GM19463 (cell line): ENCODE measurements around the gene MAP3K4.

Experiments used
- ATAC-seq: cut with Tn5 transposase; IDR thresholded peaks from one replicate; pipeline ENCODE4 v1.9.1; 2021; ENCODE audit warnings: mild to moderate bottlenecking, moderate library complexity; ENCODE audit not compliant: unreplicated experiment

MAP3K4 gene

DNA sequence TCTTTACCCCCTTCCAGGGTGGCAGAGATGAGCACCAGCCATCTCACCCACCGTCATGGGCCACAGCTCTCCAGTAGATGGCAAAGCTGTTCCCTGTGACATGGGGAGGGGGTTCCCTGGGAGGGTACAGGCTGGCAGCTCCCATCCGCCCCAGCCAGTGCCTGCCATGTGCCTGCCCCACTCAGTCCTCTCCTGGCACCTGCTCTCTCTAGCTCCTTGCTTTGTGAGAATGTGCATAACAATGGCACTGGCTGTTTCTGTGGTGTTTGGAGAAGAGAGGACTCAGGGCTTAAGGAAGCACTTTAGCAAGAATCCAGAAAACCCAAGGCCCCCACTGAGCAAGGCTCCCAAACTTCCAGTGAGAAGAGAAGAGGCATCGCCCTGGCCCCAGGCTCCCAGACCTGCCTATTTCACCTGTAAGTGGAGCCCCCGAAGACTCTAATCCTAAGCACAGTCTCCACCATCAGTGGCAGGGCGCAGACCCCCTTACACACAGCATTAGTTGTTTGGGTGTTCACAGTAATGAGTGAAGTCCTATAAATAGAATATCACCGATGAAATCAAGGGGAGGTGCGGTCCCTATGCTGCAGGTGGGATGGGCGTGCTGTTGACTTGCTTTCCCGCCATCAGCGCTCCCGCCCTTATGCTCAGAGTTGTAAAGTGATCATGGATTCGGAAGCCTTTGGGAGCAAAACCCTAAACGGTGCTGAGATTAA lies 172.1 kb downstream of the MAP3K4 start:
- no peak for ATAC-seq

DNA sequence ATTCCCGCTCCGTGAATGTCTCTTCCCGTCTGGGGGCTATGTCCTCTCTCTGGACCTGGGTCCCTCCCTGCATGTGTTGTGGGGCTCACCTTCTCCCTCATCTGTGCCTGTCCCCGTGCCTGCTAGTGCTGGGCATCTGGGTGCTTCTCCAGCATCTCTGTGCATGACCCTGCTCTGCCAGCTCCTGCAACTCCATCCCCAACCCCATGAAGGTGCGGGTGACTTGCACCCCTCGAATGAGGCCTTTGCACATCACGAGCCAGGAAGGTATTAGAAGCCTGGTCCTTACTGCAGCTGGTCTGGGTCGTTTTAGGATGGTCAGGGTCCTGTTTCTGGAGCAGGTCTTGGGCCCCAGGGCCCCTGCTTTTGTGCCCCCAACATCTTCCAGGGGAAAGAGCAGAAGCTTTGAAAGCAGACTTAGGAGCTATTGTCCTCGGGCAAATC lies 172.6 kb downstream of the MAP3K4 start:
- no peak for ATAC-seq

DNA sequence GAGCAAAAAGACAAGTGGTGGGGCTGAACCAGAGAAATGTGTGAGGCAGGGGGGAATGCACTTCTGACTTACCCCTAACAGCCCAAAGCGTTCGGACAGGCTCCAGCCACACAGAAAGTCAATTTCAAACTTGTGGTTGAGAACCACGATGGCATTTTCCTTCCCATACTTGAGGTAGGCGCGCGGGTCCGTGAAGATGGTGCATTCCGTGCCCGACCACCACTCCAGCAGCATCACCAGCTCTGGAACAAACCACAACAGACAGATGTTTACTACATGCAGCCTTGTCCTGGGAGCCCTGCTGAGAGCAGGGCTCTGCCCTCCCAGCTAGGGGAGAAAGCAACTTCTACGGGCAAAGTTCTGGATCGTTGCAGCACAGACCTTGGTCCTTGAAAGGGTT lies 174.6 kb downstream of the MAP3K4 start:
- ATAC-seq = no peak

DNA sequence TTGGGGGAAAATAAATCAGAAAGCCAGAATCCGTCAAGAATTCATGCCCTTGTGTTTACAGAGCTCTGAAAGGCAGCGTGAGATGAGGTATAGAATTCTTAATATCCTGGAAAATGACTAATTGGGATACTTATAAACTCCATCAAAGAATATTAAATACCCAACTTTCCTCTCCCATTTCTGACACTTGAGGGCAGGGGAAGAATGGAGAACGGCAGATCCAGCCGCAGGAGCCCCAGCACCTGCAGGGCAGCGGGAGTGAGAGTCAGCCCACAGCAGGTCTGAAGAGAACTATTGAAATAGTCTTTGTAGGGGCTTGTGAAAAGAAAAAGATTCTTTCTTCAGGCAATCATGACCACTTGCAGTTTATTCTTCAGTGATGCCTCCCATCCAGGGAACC lies 175.1 kb downstream of the MAP3K4 start:
- ATAC-seq = no peak
